HG03025 (cell line): Measurements from ENCODE around the gene GRM7.

Source experiments
- ATAC-seq: cut with Tn5 transposase; IDR thresholded peaks from one replicate; pipeline ENCODE4 v1.9.1; 2021; ENCODE audit warnings: mild to moderate bottlenecking, moderate library complexity; ENCODE audit not compliant: unreplicated experiment, low FRiP score

Gene GRM7

DNA sequence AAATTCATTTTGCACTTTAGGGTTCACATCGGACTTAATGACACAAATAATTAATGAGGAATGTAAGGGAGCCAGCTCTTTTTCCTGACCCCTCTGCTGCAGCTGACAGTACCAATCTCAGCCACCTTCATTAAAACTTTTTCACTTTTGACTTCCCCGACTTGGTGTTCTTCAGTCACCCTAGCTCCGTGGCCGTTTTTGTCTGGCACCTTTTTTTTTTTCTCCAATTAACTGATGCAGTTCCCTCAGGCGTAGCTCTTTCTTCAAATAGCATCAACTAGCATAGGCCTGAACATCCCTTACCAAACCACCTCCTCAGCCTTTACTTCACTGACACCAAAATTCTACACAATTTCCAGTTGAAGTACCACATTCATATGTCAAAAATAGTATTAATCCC lies 350.8 kb downstream of the GRM7 start:
- ATAC-seq: no peak

DNA sequence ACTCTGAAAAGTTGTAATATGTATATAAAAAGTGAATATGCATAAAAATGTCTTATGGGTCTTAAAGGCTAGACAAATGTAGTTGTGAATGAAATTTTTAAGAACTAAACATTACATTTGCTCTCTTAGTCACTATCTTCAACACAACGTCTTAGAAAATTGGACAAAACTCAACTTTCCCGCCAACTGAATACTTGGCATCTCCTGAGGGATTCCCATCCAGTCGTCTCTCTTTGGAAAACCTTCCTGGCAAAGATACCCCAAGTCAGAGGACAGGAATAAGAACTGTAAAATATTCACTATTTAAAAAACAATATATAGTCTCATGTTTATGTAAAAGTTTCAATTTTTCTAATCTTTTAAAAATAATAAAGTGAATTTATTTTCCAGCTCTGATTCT lies 354.8 kb downstream of the GRM7 start:
- ATAC-seq: no peak

DNA sequence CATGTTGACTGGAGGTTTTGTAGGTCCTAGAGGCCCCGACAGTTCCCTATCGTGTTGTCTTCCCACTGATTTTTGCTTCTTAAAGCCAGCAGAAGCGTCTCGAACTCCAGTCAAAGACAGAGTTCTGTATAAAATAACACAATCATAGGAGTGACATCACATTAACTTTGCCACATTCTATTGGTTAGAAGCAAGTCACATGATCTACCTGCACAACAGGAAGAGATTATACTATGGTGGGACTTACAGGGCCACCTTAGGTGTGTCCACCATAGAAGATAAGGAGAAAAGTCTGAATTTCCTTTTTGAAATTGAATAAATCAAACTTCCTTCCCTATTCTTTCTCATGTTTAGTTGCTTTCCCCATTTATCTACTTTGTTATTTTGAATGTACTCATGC lies 365.5 kb downstream of the GRM7 start:
- ATAC-seq: no peak

DNA sequence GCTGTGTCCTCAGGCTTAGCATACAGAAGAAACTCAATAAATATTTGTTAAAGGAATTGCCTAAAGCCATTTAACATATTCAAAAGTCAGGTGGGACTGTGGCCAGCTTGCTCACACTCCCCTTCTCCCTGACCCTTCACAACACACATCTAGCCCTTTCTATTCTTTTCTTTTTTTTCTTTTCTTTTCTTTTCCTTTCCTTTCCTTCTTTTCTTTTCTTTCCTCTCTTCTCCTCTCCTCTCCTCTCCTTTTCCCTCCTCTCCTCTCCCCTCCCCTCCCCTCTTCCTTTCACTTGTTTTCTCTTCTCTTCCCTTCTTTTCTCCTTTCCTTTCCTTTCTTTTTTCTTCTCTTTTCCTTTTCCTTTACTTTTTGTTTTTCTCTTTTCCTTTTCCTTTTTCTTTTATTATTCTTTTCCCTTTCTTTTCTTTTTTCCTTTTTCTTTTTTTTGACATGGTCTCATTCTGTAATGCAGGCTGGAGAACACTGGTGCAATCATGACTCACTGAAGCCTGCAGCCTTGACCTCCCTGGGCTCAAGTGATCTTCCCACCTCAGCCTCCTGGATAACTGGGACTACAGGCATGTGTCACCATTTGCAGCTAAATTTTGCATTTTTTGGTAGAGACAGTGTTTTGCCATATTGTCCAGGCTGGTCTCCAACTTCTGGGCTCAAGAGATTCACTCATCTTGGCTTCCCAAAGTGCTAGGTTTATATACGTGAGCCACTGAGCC lies 377.8 kb downstream of the GRM7 start:
- no peak for ATAC-seq

GRCh38 chr3:7241584-7242302 lies 380.8 kb downstream of the GRM7 start:
- ATAC-seq: no peak

GRCh38 chr3:7242303-7242635 lies 381.4 kb downstream of the GRM7 start:
- no peak for ATAC-seq

DNA sequence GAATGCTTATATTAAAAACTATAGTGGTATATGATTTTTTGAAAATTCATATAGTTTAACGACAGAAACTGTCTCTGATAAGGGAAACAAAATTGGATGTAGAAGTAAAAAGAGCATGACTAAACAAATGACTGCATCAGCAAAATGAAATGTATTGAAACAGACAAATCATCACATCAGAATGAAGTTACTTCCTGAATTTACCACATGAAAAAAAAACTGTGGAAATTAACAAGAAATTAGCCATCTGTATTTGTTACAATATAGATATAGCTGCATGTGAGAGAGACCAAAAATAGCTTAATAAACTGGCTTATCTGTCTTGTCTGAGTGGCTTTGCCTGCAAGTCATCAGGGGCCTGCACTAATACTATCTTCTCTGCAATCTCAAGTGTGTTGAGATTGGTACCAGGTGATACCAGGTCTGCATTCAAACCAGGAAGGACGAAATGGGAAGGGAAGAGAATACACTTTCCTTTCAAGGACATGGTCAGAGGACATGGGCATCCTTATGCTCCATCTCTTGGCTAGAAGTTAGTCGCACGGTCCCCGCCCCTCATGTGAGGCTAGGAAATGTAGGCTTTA lies 388.7 kb downstream of the GRM7 start:
- ATAC-seq: no peak

DNA sequence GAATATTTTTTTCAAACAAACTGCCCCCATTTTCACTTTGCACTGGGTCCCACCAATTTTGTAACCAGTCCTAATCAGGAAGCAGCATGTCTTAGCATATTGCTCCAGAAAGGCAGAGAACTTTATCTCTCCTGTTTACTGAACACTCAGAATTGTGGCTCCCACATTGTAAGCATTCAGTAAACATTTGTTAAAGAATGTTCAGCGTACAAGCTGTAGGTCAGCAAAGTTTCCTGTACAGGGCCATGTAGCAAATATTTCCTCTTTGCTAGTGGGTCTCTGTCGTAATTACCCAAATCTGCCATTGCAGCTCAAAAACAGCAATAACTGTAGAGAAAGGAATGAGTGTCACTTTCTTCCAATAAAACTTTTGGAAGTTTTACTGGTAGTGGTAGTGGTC lies 393.3 kb downstream of the GRM7 start:
- no peak for ATAC-seq

- no peak for ATAC-seq
Observed at GRCh38 chr3:7260975-7261374, 400.1 kb downstream of the GRM7 start.

DNA sequence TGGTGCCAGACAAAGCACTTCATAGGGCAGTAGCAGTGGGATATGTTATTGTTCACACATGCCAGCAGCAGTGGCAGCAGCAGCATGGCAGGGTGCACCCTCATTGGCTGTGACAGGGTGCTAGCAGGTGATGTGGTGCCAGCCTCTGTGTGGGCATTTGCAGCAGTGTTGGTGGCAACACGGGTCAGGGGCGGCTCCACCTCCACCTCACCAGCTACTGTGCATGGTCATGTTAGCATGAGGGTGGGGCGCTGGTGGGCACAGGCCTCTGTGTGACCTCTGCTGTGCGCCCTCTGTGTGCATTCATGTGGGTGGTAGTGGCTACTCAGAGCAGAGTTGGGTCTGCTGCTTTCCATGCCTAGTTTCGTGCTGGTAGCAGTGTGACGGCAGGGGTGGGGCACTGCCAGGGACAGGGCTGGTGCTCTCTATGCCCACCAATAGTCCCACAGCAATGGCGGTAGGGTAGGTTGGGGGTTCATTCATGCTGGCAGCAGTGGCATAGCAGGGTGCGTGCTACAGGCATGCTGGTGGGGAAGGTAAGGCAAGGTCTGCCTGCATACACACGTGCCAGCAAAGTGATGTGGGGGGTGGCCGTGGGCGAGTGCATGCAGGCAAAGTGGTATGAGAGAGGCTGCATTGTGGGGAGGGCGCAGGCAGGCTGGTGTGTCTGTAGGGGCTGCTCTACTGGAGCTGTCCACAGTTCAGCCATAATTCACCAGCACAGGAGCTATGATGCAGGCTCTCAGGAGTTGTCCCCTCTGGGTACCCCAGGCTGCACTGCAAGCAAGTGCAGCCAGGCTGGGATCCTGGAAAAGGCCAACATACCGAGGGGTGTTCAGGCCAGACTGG lies 402.7 kb downstream of the GRM7 start:
- no peak for ATAC-seq

- ATAC-seq: no peak
Observed at GRCh38 chr3:7264196-7264526, 403.2 kb downstream of the GRM7 start.

- ATAC-seq: no peak
Observed at GRCh38 chr3:7265736-7266135, 404.8 kb downstream of the GRM7 start.

DNA sequence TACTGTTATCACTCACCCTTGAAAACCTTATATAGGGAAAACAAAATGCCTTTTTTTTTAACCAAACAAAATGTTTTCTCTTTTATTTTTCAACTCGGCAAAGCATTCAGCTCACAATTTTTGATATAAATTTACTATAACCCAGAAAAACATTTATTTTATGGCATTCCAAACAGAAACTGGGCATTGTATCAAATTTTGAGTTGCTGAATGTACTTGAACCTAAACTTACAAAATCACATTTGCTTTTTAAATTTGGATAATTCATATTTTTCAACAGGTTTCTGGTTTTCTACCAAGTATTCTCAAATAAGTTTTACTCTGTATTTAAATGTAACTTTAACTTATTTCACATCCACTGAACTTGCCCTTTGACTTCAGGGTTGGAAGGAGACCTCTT lies 405.6 kb downstream of the GRM7 start:
- no peak for ATAC-seq

GRCh38 chr3:7270731-7271130 lies 409.8 kb downstream of the GRM7 start:
- ATAC-seq: no peak

GRCh38 chr3:7271631-7272030 lies 410.7 kb downstream of the GRM7 start:
- ATAC-seq: no peak

GRCh38 chr3:7272203-7272602 lies 411.3 kb downstream of the GRM7 start:
- no peak for ATAC-seq

DNA sequence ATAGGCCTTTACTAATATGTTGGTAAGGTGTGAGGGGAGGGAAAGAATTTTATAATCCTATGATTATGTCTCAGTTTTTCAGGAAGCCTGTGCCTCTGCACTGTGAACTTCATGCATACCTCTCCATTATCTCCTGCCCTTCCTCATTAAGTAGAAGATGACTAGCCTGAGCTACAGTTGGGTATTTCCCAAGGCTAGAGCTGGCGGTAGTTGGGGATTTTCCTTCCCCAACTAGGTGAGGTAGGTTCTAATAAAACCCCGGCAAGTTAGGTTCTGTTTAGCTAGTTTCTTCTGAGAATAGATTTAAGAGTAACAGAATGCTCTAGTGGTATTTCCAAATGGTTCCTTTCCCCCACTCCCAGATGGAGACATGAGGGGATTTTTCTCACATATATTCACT lies 414.5 kb downstream of the GRM7 start:
- ATAC-seq: no peak

GRCh38 chr3:7280318-7280717 lies 419.4 kb downstream of the GRM7 start:
- no peak for ATAC-seq

DNA sequence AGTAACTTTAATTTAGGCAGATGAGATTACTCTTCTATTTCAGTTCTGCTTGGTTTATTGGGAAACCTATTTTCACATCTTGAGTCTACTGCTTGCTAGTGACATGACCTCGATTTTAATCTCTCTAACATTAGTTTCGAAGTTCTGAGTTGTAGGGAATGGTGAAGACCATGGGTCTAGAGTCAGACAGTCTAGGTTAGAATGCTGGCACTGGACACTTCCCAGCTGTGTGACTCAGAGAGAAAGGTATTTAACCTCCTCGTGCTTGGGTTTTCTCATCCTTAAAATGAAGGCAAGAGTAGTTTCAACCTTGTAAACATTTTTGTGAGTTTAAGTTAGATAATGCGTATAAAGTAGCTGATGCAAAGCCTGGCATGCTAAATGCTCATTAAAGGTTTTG lies 422.1 kb downstream of the GRM7 start:
- ATAC-seq: no peak

DNA sequence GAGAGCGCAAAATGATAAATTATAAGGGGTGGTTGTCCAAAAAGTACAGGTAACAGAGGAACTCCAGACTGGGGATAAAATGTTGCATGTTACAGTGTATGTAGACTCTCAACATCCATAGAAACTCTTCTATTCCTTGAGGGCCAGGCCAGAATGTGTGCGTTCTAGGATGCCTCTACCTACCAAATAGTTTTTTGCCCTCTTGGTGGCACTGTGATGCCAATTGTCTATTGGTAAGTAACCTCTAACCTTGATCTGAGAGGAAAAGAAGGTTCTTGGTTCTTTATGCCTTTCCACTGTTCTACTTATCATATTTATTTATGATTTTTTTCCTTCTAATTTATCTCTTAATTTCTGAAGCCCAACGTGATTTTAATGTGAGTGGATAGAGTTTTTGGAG lies 424.6 kb downstream of the GRM7 start:
- no peak for ATAC-seq

GRCh38 chr3:7288133-7288532 lies 427.2 kb downstream of the GRM7 start:
- ATAC-seq: no peak
